Lower leg skin (tissue), 3 donors: ENCODE data around the gene ARHGAP19.

Experiments
- POLR2A ChIP-seq, 2 donors: fragments of 450-650 bp; IDR thresholded peaks; one replicate each; pipeline ENCODE4 v1.6.1; 2016 to 2017; ENCODE audit warnings: antibody characterized with exemption in 2 of 2, mild to moderate bottlenecking in 1 of 2, moderate library complexity in 1 of 2
- TF ChIP-seq, protein P1 (sequence below), 3 donors: fragments of 450-650 bp; IDR thresholded peaks; one replicate each; pipeline ENCODE4 v1.5.1; 2016; ENCODE audit warnings: antibody characterized with exemption in 3 of 3, mild to moderate bottlenecking in 3 of 3, moderate library complexity in 2 of 3

DNA sequence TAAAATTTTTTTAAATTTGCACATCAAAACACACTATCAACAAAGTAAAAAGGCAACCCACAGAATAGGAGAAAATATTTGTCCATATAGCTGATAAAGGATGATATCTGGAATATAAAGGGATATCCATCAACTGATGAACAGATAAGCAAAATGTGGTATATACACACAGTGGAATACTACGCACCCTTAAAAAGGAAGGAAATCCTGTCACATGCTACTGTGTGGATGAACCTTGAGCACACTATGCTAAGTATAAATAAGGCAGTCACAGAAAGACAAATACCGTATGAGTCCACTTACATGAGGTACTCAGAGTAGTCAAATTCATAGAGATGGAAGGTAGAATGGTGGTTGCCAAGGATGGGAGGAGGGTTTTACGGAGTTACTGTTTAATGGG lies 37.7 kb downstream of the ARHGAP19 start:
- TF ChIP-seq, protein P1, sequence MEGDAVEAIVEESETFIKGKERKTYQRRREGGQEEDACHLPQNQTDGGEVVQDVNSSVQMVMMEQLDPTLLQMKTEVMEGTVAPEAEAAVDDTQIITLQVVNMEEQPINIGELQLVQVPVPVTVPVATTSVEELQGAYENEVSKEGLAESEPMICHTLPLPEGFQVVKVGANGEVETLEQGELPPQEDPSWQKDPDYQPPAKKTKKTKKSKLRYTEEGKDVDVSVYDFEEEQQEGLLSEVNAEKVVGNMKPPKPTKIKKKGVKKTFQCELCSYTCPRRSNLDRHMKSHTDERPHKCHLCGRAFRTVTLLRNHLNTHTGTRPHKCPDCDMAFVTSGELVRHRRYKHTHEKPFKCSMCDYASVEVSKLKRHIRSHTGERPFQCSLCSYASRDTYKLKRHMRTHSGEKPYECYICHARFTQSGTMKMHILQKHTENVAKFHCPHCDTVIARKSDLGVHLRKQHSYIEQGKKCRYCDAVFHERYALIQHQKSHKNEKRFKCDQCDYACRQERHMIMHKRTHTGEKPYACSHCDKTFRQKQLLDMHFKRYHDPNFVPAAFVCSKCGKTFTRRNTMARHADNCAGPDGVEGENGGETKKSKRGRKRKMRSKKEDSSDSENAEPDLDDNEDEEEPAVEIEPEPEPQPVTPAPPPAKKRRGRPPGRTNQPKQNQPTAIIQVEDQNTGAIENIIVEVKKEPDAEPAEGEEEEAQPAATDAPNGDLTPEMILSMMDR (IDR thresholded peaks at IDR 0.05): no peak
- no peak for TF ChIP-seq POLR2A (IDR thresholded peaks at IDR 0.05)
